Pancreas (tissue), 10 donors: ENCODE data around the gene PPARA. TPM values are rescaled to one million over a fixed set of nuclear protein-coding genes. Genes with fewer than 3 reads are reported as not detected.

ENCODE experiments used
- ATAC-seq, 4 donors: fragments of 200-7000 bp; cut with Tn5 transposase; one replicate each; pipeline versions ENCODE4 v1.8.0 to v1.9.1; 2020; ENCODE audit warnings: mild to moderate bottlenecking in 4 of 4, moderate library complexity in 4 of 4
- DNase-seq, 6 donors: peaks; one replicate each; pipeline ENCODE4 v3.0.0-alpha.2; 2020
- FAIRE-seq: peaks from 2 replicates; lab custom pipeline; 2012; peaks lifted over from hg19 to GRCh38; lab: Jason Lieb, UNC
- H3K27ac ChIP-seq, 4 donors: fragments of 200-600 bp; sonication (generic); 1 replicate in 3 of 4; 2 replicates in 1 of 4; pipeline versions ENCODE4 v1.5.0 to v1.8.0; 2020
- H3K27me3 ChIP-seq, 4 donors: fragments of 200-600 bp; one replicate each; pipeline ENCODE4 v1.8.0; 2021
- H3K36me3 ChIP-seq, 3 donors: fragments of 200-600 bp; sonication (generic) in 1 of 3; one replicate each; pipeline versions ENCODE4 v1.5.0 to v1.8.0; 2020 to 2021
- H3K4me1 ChIP-seq, 3 donors: fragments of 200-600 bp; one replicate each; pipeline ENCODE4 v1.8.0; 2021
- H3K4me3 ChIP-seq, 4 donors: fragments of 200-600 bp; sonication (generic) in 2 of 4; one replicate each; pipeline versions ENCODE4 v1.5.0 to v1.8.0; 2020 to 2021
- H3K9me3 ChIP-seq, 4 donors: fragments of 200-600 bp; one replicate each; pipeline ENCODE4 v1.8.0; 2021
- CTCF ChIP-seq, 4 donors: fragments of 200-600 bp; sonication (generic) in 3 of 4; IDR thresholded peaks; one replicate each; pipeline versions ENCODE4 v1.5.0 to v1.8.0; 2021; ENCODE audit warnings: antibody characterized with exemption in 4 of 4
- WGBS, 2 donors: extraction: QIAGEN DNeasy Blood & Tissue Kit; methylation state at CpG; one replicate each; pipeline ENCODE4 v1.1.7; 2013; 5-methylcytosine and 5-hydroxymethylcytosine counted together
- intact Hi-C, 3 donors: fragments of 100-400 bp; cut with DNase I; formaldehyde crosslinking; loops; one replicate each; pipeline versions ENCODE4 v1.11.1 to v1.14.2; 2022
- polyA plus RNA-seq, 2 donors: library from polyadenylated mRNA; stranded (reverse); fragments of 200-250 nt; gene quantifications; one replicate each; pipeline ENCODE4 v1.2.3, GENCODE V29; 2013
- total RNA-seq, 6 donors: library from RNA; stranded (reverse); fragmentation: NEBNext Ultra II Directional in 4 of 6; extraction: Animal tissue kit (Norgen Biotek cat#: 25700) in 4 of 6; gene quantifications; one replicate each; pipeline versions ENCODE4 v1.2.1 to v1.2.4, GENCODE V29; 2021 to 2023
- donor health status: healthy with polysubstance abuse.
- donor health status: DM: no; HTN: no; CAD: no; lungs with moderate emphysema.
- donor health status: DM: no; HTN: no; CAD: no.
- donor health status: control.
- donor health status: control.
- donor health status: Bipolar disorder and iron deficiency.
- donor health status: DM: yes; HTN: yes; CAD: no.
- donor health status: DM: no; HTN: no; CAD: no.
- donor health status: DM: no; HTN: no; CAD: no.
- donor health status: DM: yes; HTN: yes; CAD: no.

Gene PPARA
- total and polyA plus RNA-seq, 8 donors = 4.1 to 24.5 (median 14.7) TPM

- WGBS, 2 donors = 95 to 97% methylated on average over 4 of the region's 4 CpGs
- FAIRE-seq = no peak
- intact Hi-C loops = no loop called here
These were observed 28.6 kb downstream of the PPARA start for GRCh38 chr22:46178755-46179505.

DNA sequence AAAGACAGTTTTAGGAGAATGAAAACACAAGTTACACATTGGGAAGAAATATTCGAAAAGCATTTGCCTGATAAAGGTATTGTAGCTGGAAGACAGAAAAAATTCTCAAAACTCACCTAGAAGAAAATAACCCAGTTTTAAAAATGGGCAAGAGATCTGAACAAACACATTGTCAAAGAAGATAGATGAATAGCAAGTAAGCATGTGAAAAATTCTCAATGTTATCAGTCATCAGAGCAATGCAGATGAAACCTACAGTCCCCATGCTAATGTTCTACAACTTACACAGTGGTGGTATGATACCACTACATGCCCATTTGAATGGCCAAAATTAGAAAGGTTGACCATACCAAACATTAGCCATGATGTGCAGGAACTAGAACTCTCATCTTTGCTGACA lies 29.4 kb downstream of the PPARA start:
- ATAC-seq = no peak
- Histone ChIP-seq H3K27ac (no peak overlapping the region), H3K9me3 (peaks cover 0 to 5% (median 2%) of the 10 kb centered on the region in 4 donors), H3K4me1 (no peaks in the 10 kb centered on the region), H3K36me3 (peaks cover 0 to 7% (median 0%) of the 10 kb centered on the region in 3 donors), H3K27me3 (no peaks in the 10 kb centered on the region), H3K4me3 (no peak overlapping the region)
- DNase-seq = no peak
- intact Hi-C loops = no loop called here
- TF ChIP-seq CTCF (IDR thresholded peaks at IDR 0.05) = no peak
- 91 to 94% methylated on average over 1 of the region's 1 CpG for WGBS, 2 donors
- FAIRE-seq = no peak

More at GRCh38 chr22:46178755-46179505, 28.6 kb downstream of the PPARA start:
- no peaks in the 10 kb centered on the region for H3K4me1 ChIP-seq
- TF ChIP-seq CTCF (IDR thresholded peaks at IDR 0.05) = no peak
- no peak overlapping the region for H3K4me3 ChIP-seq
- peaks cover 0 to 5% (median 2%) of the 10 kb centered on the region in 4 donors for H3K9me3 ChIP-seq
- peaks cover 0 to 7% (median 0%) of the 10 kb centered on the region in 3 donors for H3K36me3 ChIP-seq
- no peaks in the 10 kb centered on the region for H3K27me3 ChIP-seq
- DNase-seq (no peak), ATAC-seq (no peak)
- no peak overlapping the region for H3K27ac ChIP-seq

GRCh38 chr22:46180370-46181137 lies 30.2 kb downstream of the PPARA start:
- Histone ChIP-seq H3K27me3 (no peaks in the 10 kb centered on the region), H3K9me3 (peaks cover 0 to 5% (median 2%) of the 10 kb centered on the region in 4 donors), H3K36me3 (peaks cover 0 to 7% (median 0%) of the 10 kb centered on the region in 3 donors), H3K4me1 (no peaks in the 10 kb centered on the region), H3K4me3 (no peak overlapping the region), H3K27ac (no peak overlapping the region)
- 97 to 98% methylated on average over 12 of the region's 12 CpGs for WGBS, 2 donors
- intact Hi-C loops = no loop called here
- DNase-seq = no peak
- no peak for ATAC-seq
- TF ChIP-seq CTCF (IDR thresholded peaks at IDR 0.05) = no peak
- no peak for FAIRE-seq

DNA sequence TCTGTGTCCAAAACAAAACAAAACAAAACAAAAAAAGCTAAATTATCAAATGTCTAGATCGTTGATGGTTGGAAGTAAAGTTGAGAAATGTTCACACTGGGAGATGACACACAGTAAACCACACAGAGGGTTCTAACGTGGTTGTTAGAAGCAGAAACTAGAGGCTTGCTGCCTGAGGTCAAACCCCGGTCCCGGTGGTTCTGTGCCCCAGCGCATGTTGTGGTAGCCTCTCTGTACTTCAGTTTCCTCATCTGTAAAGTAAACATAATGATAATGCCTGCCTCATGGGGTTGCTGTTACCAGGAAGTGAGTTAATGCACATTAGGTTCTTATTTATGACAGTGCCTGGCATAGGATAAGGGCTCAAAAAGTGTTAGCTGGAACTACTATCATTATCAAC lies 33.4 kb downstream of the PPARA start:
- intact Hi-C loops = no loop called here
- H3K36me3 ChIP-seq = no peaks in the 10 kb centered on the region
- H3K4me1 ChIP-seq = no peaks in the 10 kb centered on the region
- no peak for ATAC-seq
- no peaks in the 10 kb centered on the region for H3K27me3 ChIP-seq
- H3K27ac ChIP-seq = no peak overlapping the region
- H3K9me3 ChIP-seq = peaks cover 0 to 5% (median 2%) of the 10 kb centered on the region in 4 donors
- H3K4me3 ChIP-seq = no peak overlapping the region
- no peak for DNase-seq
- FAIRE-seq = no peak
- 89 to 94% methylated on average over 5 of the region's 5 CpGs for WGBS, 2 donors
- TF ChIP-seq CTCF (IDR thresholded peaks at IDR 0.05) = no peak
